Activated T-cell treated with anti-CD3 and anti-CD28 coated beads, Interleukin-2, amount 50 U/mL, for 24 hours (primary cell): Measurements from ENCODE around the gene PSMB5.
A peak's percentile ranks its signal among the peaks of the same experiment; 100 is the strongest.
"Not testable (repeated sequence)": the region's sequence is repeated elsewhere in the genome, so short reads cannot be mapped to it uniquely, and the experiment has no call there.

Experiments used
- DNase-seq: peaks from one replicate; pipeline ENCODE4 v3.0.0-alpha.2; 2020
- H3K27ac Mint-ChIP-seq: 2 replicates; pipeline ENCODE4 v1.8.0; 2020; ENCODE audit warnings: mild to moderate bottlenecking, mixed read lengths
- H3K27me3 Mint-ChIP-seq: 2 replicates; pipeline ENCODE4 v1.8.0; 2020; ENCODE audit warnings: mixed read lengths
- H3K36me3 Mint-ChIP-seq: 2 replicates; pipeline ENCODE4 v1.8.0; 2020; ENCODE audit warnings: low read depth, mixed read lengths
- H3K4me1 Mint-ChIP-seq: 2 replicates; pipeline ENCODE4 v1.8.0; 2020; ENCODE audit warnings: low read depth, mixed read lengths
- H3K4me3 Mint-ChIP-seq: 2 replicates; pipeline ENCODE4 v1.8.0; 2020; ENCODE audit warnings: mild to moderate bottlenecking, moderate library complexity, mixed read lengths
- H3K9me3 Mint-ChIP-seq: 2 replicates; pipeline ENCODE4 v1.8.0; 2020; ENCODE audit warnings: mixed read lengths

Gene PSMB5

GRCh38 chr14:23004274-23004673 is 30.4 kb downstream of the PSMB5 start:
- not testable (repeated sequence) for H3K9me3 Mint-ChIP-seq, H3K36me3 Mint-ChIP-seq, H3K4me3 Mint-ChIP-seq, H3K27me3 Mint-ChIP-seq, H3K27ac Mint-ChIP-seq, DNase-seq
- peaks cover 45% of the 10 kb centered on the region for H3K4me1 Mint-ChIP-seq

GRCh38 chr14:23002592-23002991 is 32.1 kb downstream of the PSMB5 start:
- DNase-seq = no peak

GRCh38 chr14:23000860-23001259 is 33.8 kb downstream of the PSMB5 start:
- H3K4me1 Mint-ChIP-seq = peaks cover 12% of the 10 kb centered on the region
- H3K36me3 Mint-ChIP-seq = no peaks in the 10 kb centered on the region
- H3K27ac Mint-ChIP-seq = no peak overlapping the region
- H3K4me3 Mint-ChIP-seq = no peak overlapping the region
- no peaks in the 10 kb centered on the region for H3K27me3 Mint-ChIP-seq
- DNase-seq = no peak
- no peaks in the 10 kb centered on the region for H3K9me3 Mint-ChIP-seq

More at GRCh38 chr14:23002592-23002991, 32.1 kb downstream of the PSMB5 start:
- Mint-ChIP-seq H3K27me3 (no peaks in the 10 kb centered on the region), H3K27ac (no peak overlapping the region), H3K4me3 (no peak overlapping the region), H3K36me3 (peaks cover 5% of the 10 kb centered on the region), H3K9me3 (no peaks in the 10 kb centered on the region), H3K4me1 (peaks cover 29% of the 10 kb centered on the region)

DNA sequence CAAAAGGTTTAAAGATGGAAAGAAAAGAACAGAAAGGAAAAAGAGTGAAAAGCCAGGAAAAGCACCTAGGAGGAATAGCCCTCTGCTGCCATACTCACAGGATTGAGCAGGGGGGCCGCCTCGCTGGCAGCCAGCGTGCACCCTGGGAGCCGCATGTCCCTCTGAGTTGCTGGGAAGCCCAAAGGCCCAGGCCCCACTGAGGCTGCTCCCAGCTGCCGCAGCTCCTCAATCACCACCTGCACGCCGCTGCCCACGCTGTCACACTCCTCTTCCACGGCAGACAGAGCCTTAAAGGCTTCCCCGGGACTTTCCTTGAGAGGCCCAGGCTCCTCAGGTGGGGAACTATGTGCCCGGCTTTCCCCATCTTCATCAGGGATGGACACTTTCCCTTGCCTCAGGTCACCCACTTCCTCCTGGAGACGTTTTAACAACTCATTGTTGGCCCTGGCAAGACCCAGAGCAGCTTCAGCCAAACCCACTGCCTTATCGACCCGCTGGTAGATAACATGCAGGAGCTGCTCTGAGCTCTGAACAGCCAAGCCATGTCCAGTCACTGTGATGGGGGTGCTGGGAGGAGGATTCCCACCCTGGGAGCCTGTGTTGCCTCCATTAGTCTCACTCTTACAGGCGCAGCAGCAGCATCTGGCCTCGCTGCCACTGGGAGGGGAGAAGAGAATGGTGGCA is 36.2 kb downstream of the PSMB5 start:
- Mint-ChIP-seq H3K4me3 (no peak overlapping the region), H3K9me3 (no peaks in the 10 kb centered on the region), H3K36me3 (no peaks in the 10 kb centered on the region), H3K27ac (no peak overlapping the region), H3K27me3 (no peaks in the 10 kb centered on the region), H3K4me1 (peaks cover 7% of the 10 kb centered on the region)
- DNase-seq = peak; percentile 15

GRCh38 chr14:22997676-22998323 is 36.9 kb downstream of the PSMB5 start:
- H3K4me3 Mint-ChIP-seq = no peak overlapping the region
- no peak for DNase-seq
- no peaks in the 10 kb centered on the region for H3K9me3 Mint-ChIP-seq
- peaks cover 7% of the 10 kb centered on the region for H3K4me1 Mint-ChIP-seq
- no peaks in the 10 kb centered on the region for H3K27me3 Mint-ChIP-seq
- peaks cover 3% of the 10 kb centered on the region for H3K36me3 Mint-ChIP-seq
- no peak overlapping the region for H3K27ac Mint-ChIP-seq

- Mint-ChIP-seq H3K9me3 (no peaks in the 10 kb centered on the region), H3K27ac (no peak overlapping the region), H3K4me1 (peaks cover 7% of the 10 kb centered on the region), H3K27me3 (no peaks in the 10 kb centered on the region), H3K36me3 (peaks cover 3% of the 10 kb centered on the region), H3K4me3 (no peak overlapping the region)
- peak; percentile 8 for DNase-seq
Observed at GRCh38 chr14:22996768-22997654, 37.7 kb downstream of the PSMB5 start.

- H3K27me3 Mint-ChIP-seq = no peaks in the 10 kb centered on the region
- no peak overlapping the region for H3K4me3 Mint-ChIP-seq
- peaks cover 6% of the 10 kb centered on the region for H3K36me3 Mint-ChIP-seq
- no peak overlapping the region for H3K27ac Mint-ChIP-seq
- H3K4me1 Mint-ChIP-seq = peaks cover 5% of the 10 kb centered on the region
- peak; percentile 15 for DNase-seq
- no peaks in the 10 kb centered on the region for H3K9me3 Mint-ChIP-seq
Observed at GRCh38 chr14:22995889-22996625, 38.6 kb downstream of the PSMB5 start.

GRCh38 chr14:22994762-22995275 is 39.9 kb downstream of the PSMB5 start:
- no peak overlapping the region for H3K4me3 Mint-ChIP-seq
- peaks cover 2% of the 10 kb centered on the region for H3K4me1 Mint-ChIP-seq
- H3K27ac Mint-ChIP-seq = no peak overlapping the region
- H3K27me3 Mint-ChIP-seq = no peaks in the 10 kb centered on the region
- H3K36me3 Mint-ChIP-seq = peaks cover 6% of the 10 kb centered on the region
- peak; percentile 43 for DNase-seq
- H3K9me3 Mint-ChIP-seq = no peaks in the 10 kb centered on the region

DNA sequence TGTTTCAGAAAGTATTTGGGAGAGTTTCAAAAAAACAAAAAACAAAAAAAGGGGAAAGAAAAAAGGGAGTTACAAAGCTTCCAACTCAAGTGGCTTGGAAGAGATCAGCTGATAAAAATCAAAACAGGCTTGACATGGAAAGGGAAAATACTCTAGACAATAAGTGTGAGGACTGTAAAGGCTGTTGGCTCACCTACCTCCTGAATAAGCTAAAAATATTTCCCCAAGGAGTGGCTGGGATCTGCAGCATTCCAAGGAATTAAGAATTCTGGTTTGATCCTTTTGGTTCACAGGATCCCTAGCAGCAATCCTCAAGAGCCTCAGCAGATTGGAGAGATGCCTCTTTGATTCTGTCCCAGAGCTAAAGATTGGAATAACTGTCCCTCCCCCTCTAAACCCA is 41.2 kb downstream of the PSMB5 start:
- H3K27ac Mint-ChIP-seq = no peak overlapping the region
- DNase-seq = no peak
- H3K9me3 Mint-ChIP-seq = no peaks in the 10 kb centered on the region
- no peaks in the 10 kb centered on the region for H3K27me3 Mint-ChIP-seq
- H3K4me3 Mint-ChIP-seq = no peak overlapping the region
- H3K4me1 Mint-ChIP-seq = peaks cover 2% of the 10 kb centered on the region
- H3K36me3 Mint-ChIP-seq = peaks cover 15% of the 10 kb centered on the region

DNA sequence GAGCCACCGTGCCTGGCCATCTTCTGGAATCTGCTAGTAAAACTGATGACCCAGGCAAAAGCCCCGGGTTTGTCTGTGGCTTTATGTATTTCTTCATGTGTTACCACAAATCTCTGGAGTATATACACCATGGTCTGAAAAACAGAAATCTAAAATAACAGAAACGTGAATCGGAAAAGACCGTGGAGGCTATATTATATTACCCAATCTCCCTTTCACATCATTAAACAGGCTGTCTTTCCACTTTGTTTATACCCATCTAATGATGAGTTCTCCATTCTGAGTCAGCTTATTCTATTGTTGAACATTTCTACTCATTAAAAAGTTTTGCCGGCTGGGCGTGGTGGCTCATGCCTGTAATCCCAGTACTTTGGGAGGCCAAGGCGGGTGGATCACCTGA is 42.8 kb downstream of the PSMB5 start:
- Mint-ChIP-seq H3K36me3 (peaks cover 22% of the 10 kb centered on the region), H3K27ac (no peak overlapping the region), H3K4me1 (peaks cover 2% of the 10 kb centered on the region)

DNA sequence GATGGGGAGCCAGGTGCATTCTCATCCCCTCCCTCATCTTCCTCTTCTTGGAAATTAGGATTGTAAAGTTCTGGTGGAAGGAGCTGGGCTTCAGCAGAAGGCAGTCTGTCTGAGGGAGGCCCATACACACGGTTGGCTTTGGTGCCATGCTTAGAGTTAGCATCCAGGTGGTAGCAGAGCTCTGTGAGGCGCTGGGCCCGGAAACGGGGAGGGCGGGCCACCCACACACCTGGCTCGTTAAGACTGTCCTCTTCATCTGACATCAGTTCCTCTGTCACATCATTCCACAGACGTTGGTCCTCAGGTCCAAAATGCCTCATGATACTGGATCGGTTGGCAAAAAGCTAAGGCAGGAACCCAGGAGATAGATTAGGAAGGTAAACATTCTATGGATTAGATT is 47.4 kb downstream of the PSMB5 start:
- no peaks in the 10 kb centered on the region for H3K4me1 Mint-ChIP-seq
- H3K36me3 Mint-ChIP-seq = peaks cover 21% of the 10 kb centered on the region
- no peaks in the 10 kb centered on the region for H3K27me3 Mint-ChIP-seq
- DNase-seq = no peak
- H3K4me3 Mint-ChIP-seq = no peak overlapping the region
- no peaks in the 10 kb centered on the region for H3K9me3 Mint-ChIP-seq
- no peak overlapping the region for H3K27ac Mint-ChIP-seq

More for the DNA sequence above, 42.8 kb downstream of the PSMB5 start:
- DNase-seq = peak; percentile 5
- Mint-ChIP-seq H3K27me3 (no peaks in the 10 kb centered on the region), H3K4me3 (no peak overlapping the region), H3K9me3 (no peaks in the 10 kb centered on the region)

- Mint-ChIP-seq H3K4me3 (no peak overlapping the region), H3K27me3 (no peaks in the 10 kb centered on the region), H3K27ac (no peak overlapping the region), H3K4me1 (no peaks in the 10 kb centered on the region), H3K36me3 (peaks cover 18% of the 10 kb centered on the region), H3K9me3 (no peaks in the 10 kb centered on the region)
- peak; percentile 89 for DNase-seq
Observed at GRCh38 chr14:22986508-22987054, 48.1 kb downstream of the PSMB5 start.

DNA sequence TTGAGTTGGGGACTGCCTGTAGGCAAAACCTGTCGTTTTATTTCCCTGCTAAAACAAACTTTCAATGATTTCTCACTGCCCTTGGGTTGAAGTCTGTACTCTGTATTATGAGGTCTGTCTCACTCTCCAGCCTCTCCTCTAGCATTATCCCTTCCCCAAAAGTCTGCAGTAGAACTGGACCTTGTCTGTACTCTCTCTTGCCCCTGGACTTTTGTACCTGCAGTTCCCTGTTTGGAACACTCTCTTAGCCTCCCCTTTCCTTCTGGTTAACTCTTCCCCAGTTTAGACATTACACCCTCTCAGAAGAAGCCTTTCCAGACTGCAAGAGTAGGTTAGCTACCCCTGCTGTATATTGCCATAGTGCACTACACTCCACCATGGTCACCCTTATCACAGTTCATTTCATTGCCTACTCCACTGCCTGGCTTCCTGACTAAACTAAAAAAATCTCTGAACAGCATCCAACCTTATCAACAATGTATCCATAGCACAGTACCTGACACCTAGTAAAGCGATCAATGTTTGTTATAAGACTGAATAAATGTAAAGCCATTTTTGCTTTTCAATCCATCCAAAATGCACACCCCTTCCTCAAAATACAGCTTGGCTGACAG is 48.7 kb downstream of the PSMB5 start:
- Mint-ChIP-seq H3K4me3 (no peak overlapping the region), H3K36me3 (peaks cover 18% of the 10 kb centered on the region), H3K4me1 (no peaks in the 10 kb centered on the region), H3K9me3 (no peaks in the 10 kb centered on the region), H3K27me3 (no peaks in the 10 kb centered on the region), H3K27ac (no peak overlapping the region)
- DNase-seq = no peak
